ENCODE measurements around the gene RPL28.
"Not testable (repeated sequence)": the region's sequence is repeated elsewhere in the genome, so short reads cannot be mapped to it uniquely, and the experiment has no call there.

DNA sequence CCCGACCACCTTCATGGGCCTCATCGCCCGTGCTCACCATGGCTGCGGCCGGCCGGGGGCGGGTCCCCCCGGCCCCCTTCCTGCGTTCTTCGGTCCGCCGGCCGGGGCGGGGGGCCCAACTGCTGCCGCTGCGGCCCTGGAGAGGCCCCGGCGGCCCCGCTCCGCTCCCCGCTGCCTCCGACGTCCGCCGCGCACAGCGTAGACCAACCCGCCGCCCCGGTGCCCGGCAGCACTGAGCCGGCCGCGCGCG lies 21.7 kb downstream of the RPL28 start, which contains the start of gene UBE2S:
- TF ChIP-seq, protein P1, sequence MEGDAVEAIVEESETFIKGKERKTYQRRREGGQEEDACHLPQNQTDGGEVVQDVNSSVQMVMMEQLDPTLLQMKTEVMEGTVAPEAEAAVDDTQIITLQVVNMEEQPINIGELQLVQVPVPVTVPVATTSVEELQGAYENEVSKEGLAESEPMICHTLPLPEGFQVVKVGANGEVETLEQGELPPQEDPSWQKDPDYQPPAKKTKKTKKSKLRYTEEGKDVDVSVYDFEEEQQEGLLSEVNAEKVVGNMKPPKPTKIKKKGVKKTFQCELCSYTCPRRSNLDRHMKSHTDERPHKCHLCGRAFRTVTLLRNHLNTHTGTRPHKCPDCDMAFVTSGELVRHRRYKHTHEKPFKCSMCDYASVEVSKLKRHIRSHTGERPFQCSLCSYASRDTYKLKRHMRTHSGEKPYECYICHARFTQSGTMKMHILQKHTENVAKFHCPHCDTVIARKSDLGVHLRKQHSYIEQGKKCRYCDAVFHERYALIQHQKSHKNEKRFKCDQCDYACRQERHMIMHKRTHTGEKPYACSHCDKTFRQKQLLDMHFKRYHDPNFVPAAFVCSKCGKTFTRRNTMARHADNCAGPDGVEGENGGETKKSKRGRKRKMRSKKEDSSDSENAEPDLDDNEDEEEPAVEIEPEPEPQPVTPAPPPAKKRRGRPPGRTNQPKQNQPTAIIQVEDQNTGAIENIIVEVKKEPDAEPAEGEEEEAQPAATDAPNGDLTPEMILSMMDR (IDR thresholded peaks at IDR 0.05; ENCODE audit: low read depth, low read length) = not testable (repeated sequence)
- not testable (repeated sequence) for TF ChIP-seq EZH2phosphoT487 (IDR thresholded peaks at IDR 0.05; ENCODE audit: low read depth)
